Measurements from ENCODE around the gene METTL2A.
"Not testable (repeated sequence)": the region's sequence is repeated elsewhere in the genome, so short reads cannot be mapped to it uniquely, and the experiment has no call there.

METTL2A gene

DNA sequence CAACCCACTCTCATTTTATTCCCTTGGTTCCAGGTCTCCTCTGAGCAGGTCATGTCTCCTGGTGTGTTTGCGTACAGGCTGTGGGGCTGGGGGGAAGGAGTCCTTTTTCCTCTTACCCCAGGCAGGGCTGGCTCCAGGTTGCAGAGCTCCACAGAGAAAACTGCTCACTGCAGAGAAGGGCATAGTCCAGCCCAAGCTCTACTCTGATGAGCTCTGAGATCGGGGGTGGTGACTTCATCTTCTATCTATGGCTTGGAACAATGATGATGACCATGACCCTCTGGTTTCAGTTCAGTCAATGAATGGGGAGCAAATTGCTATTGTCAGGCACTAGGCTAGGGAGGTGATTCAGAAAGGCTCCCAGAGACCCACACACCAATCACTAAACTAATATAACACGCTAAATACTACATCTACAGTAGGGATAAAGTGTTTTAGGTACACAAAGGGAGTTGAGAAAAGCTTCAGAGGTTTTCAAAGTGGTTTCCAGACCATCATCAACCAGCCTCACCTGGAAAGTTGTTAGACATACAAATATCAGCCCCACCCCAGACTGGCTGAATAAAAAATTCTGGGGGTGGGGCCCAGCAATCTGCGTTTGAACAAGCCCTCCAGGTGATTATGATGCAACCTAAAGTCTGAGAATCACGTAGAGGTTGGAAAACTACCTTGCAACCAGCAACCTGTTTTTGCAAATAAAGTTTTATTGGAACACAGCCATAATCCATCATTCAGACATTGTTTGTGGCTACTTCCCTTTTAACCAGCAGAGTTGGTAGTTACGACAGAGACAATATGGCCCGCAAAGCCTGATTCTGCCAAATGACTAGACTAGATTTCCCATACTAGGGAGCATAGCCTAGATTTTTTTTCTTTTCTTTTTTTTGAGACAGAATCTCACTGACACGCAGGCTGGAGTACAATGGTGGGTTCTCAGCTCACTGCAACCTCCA, 49.6 kb downstream of the METTL2A start:
- DNase-seq = peak; percentile 44

- DNase-seq = not testable (repeated sequence)
Measured at GRCh38 chr17:62477111-62477510, 53.4 kb downstream of the METTL2A start.

DNA sequence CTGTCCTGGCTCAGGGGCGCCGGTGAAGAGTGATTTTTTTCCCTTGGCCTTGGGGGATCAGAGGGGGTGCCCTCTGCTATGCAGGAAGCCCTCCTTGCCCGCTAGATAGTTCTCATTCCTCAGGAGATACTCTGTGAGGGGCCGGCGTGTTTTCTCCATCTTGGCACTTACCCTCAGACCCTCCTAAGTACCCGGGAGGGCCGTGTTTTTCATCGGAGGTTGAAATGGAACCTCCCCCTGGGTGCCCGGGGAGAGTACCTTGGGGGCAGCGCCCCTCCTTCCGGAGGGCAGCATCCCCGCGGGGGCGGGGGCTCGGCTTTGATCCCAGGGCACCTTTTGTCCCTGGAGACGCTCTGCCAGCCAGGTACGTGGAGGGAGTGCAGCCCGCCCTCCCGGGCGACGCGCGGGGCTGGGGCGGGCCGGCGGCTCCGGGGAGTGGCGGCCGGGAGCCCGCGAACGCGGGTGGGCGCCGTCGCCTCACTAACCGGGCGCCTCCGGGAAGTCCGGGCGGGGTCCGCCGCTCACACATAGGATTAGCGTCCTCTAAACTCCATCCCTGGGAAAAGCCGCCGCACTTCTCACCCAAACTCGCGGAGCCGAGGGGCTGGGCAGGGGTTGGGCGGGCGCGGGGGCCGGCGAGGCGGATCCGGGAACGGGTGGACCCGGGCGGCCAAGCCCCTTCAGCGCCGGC, 54.2 kb downstream of the METTL2A start:
- peak; percentile 52 for DNase-seq

DNA sequence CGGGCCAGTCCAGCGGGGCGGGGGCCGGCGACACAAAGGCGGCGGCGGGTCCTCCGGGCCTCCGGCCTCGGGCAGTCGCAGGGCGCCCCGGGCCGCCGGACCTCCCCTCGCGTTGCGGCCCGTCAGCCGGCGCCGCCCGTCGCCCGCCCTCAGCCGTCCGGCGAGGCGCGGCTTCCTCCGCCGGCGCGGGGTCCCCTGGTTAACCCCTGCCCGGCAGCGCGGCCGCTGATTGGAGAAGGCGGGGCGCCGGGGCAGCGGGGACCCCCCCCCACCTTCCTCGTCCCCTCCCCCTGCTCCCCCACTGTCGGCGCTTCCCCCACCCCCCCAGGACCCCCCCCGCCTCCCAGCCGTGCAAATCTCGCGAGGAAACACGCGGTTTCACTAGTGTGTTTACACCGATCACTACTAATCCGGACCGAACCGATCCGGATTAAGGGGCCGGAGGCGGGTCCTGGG, 54.8 kb downstream of the METTL2A start, which contains the start of gene TLK2:
TLK2 (plus strand) TSS at position 402 of the 456 bp plus-strand sequence. CDS start 2,301 bp downstream, outside the sequence.
- peak; percentile 82 for DNase-seq

DNA sequence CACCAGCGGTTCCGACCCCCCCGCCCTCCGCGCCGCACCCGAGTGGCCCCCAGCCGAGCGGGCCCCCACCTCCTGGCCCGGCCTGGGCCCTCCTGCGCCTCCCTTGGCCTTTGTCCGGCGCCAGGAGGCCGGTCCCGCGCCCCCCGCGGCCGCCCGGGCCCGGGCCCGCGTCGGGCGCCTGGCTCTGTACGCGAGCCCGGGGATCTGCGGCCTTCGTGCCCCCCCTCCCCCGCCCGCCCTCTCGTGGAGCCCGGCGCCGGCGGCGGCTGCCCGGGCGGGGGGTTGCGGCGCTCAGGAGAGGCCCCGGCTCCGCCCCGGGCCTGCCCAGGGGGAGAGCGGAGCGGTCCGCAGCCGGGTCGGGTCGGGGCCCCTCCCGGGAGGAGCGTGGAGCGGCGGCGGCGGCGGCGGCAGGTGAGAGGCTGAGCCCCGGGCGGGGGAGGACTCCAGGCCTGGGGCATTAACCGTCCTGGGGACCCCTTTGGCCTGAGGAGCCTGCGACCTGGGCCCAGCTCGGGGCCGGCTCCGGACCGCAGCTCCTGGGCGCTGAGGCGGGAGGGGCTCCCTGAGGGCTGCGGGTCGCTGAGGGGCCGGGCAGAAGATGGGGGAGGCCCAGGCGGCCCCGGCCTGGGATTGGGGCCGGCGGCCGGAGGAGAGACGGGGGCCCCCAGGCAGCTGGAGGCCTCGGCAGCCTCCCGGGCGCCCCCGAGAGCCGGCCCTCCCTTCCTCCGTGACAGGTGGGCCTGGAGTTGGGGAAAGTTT, 55.4 kb downstream of the METTL2A start:
- peak; percentile 47 for DNase-seq

GRCh38 chr17:62479639-62480258, 56.1 kb downstream of the METTL2A start:
- peak; percentile 38 for DNase-seq

- DNase-seq = not testable (repeated sequence)
Measured at GRCh38 chr17:62482553-62482952, 58.9 kb downstream of the METTL2A start.

DNA sequence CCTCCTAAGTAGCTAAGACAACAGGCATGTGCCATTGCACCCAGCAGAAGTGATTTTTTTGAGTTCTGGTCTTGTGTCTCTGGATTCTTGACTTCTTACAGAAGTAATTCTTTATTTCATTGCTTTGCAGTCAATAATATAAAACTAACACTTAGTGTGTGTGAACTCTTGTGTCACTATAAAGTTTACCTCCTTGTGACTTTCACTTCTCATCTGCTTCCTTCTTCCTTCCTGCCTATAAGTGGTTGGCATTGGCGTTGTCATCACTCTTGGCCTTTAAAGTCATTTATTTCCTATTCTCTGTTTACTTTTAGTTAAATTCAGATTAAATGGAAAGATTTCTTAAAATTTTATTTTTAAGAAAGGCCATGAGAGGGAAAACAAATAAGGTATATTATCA, 67.3 kb downstream of the METTL2A start:
- not testable (repeated sequence) for DNase-seq

DNA sequence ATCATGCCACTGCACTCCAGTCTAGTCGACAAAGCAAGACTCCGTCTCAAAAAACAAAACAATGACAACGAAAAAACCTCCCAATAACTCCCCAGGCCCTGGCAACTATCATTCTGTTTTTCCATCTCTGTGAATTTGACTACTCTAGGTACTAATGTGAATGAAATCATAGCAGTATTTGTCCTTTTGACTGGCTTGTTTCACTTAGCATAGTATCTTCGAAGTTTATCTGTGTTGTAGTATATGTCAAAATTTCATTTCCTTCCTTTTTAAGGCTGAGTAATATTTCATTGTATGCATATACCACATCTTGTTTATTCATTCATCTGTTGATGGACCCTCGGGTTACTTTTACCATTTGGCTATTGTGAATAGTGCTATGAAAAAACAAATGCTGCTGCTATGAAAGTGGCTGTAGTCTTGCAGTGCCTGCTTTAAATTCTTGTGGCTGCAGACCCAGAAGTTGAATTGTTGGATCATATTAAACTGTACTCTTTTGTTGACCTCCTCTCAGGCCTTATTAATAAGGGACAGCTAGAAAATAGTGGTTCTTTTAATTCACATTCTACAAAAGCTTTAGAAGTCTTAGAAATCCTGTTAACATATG, 69.5 kb downstream of the METTL2A start:
- not testable (repeated sequence) for DNase-seq

DNA sequence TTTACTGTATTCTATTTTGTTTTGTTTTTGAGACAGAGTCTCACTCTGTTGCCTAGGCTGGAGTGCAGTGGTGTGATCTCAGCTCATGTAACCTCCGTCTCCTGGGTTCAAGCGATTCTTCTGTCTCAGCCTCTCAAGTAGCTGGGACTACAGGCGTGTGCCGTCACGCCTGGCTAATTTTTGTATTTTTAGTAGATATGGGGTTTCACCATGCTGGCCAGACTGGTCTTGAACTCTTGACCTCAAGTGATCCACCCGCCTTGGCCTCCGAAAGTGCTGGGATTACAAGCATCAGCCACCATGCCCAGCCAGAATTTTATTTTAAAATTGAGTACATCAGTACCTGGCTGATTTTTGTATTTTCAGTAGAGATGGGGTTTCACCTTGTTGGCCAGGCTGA, 70.4 kb downstream of the METTL2A start:
- not testable (repeated sequence) for DNase-seq

DNA sequence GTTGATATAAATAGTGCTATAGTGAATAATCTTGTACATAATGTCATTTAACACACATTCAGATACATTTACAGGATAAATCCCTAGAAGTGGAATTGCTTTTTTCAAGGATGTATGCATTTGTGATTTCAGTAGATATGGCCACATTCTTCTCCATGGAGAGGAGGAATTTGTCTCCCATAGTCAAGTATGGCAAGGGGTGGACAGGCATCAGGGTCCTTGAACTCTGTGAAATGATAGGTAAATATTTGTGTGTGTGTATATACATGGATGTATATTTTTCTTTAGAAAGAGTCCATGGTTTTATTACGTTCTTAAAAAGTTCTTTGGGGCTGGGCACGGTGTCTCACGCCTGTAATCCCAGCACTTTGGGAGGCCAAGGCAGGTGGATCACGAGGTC, 72.6 kb downstream of the METTL2A start:
- not testable (repeated sequence) for DNase-seq

GRCh38 chr17:62498796-62499195, 75.1 kb downstream of the METTL2A start:
- not testable (repeated sequence) for DNase-seq
